Measurements from ENCODE around the gene DQX1.

The DQX1 gene

GRCh38 chr2:74495440-74495839 lies 30.6 kb downstream of the DQX1 start:
- no peaks in the 10 kb centered on the region for H3K4me1 ChIP-seq (ENCODE audit: control insufficient read depth, insufficient read depth, low read length)
- H3K9me3 ChIP-seq (ENCODE audit: control insufficient read depth, insufficient read depth, low read depth, low read length): no peaks in the 10 kb centered on the region
- ChIA-PET CTCF (interaction anchor here (0.6 to 0.9 kb wide), 2 partner anchors 11 to 48 kb away, joined by 3 to 10 read pairs; no protein-coding TSS in a partner anchor), POLR2A (no interaction called here)
- H3K36me3 ChIP-seq (ENCODE audit: control insufficient read depth in 2 of 2, insufficient read depth in 1 of 2, low read length in 2 of 2): peaks cover 0 to 41% of the 10 kb centered on the region in 2 experiments; a peak in 1 of 3 replicates
- H3K4me3 ChIP-seq (ENCODE audit: low read depth, low read length): no peak overlapping the region
- H3K27ac ChIP-seq (ENCODE audit: extremely low read depth, low read depth, low read length): no peak overlapping the region
- no peak for TF ChIP-seq KLF9 (tag by site-specific recombination; IDR thresholded peaks at IDR 0.05; ENCODE audit: low read depth)

GRCh38 chr2:74493546-74493945 lies 32.5 kb downstream of the DQX1 start:
- no peak for TF ChIP-seq ZFP41 (tag by site-specific recombination; IDR thresholded peaks at IDR 0.05; ENCODE audit: borderline replicate concordance)
- TF ChIP-seq ZNF560 (tag by site-specific recombination; IDR thresholded peaks at IDR 0.05; ENCODE audit: borderline replicate concordance): no peak
- TF ChIP-seq ZNF623 (tag by site-specific recombination; IDR thresholded peaks at IDR 0.05): no peak
- TF ChIP-seq ZNF335 (tag by site-specific recombination; conservative IDR thresholded peaks at IDR 0.05): no peak
- TF ChIP-seq ZNF146 (tag by site-specific recombination; IDR thresholded peaks at IDR 0.05): no peak
- TF ChIP-seq ZNF398 (tag by site-specific recombination; IDR thresholded peaks at IDR 0.05): no peak
- TF ChIP-seq ZNF155 (tag by site-specific recombination; IDR thresholded peaks at IDR 0.05): no peak
- no peak for TF ChIP-seq ZNF184 (tag by site-specific recombination; IDR thresholded peaks at IDR 0.05)
- TF ChIP-seq ZNF707 (tag by site-specific recombination; IDR thresholded peaks at IDR 0.05): no peak
- no peak for TF ChIP-seq ZNF148 (tag by site-specific recombination; IDR thresholded peaks at IDR 0.05; ENCODE audit: borderline replicate concordance)
- no peak for TF ChIP-seq ZNF747 (tag by site-specific recombination; IDR thresholded peaks at IDR 0.05)
- TF ChIP-seq HOXA7 (CRISPR knock-in tag; IDR thresholded peaks at IDR 0.05; ENCODE audit: borderline replicate concordance): no peak
- TF ChIP-seq ZNF214 (tag by site-specific recombination; IDR thresholded peaks at IDR 0.05; ENCODE audit: borderline replicate concordance): no peak
- TF ChIP-seq ZNF114 (tag by site-specific recombination; IDR thresholded peaks at IDR 0.05): no peak
- H3K9me3 ChIP-seq (ENCODE audit: control insufficient read depth, insufficient read depth, low read depth, low read length): no peaks in the 10 kb centered on the region
- no peak overlapping the region for H3K4me3 ChIP-seq (ENCODE audit: low read depth, low read length)
- no peak overlapping the region for H3K27ac ChIP-seq (ENCODE audit: extremely low read depth, low read depth, low read length)
- H3K36me3 ChIP-seq (ENCODE audit: control insufficient read depth in 2 of 2, insufficient read depth in 1 of 2, low read length in 2 of 2): peaks cover 0 to 55% of the 10 kb centered on the region in 2 experiments; a peak in 2 of 3 replicates
- ChIA-PET CTCF (interaction anchor here (0.7 to 2.7 kb wide), 3 partner anchors 13 to 246 kb away, joined by 3 to 16 read pairs (median 3); no protein-coding TSS in a partner anchor), POLR2A (interaction anchor here (1.3 kb wide), 1 partner anchor 13 kb away, joined by 5 read pairs; the partner anchor contains the start of gene PCGF1)
- H3K4me1 ChIP-seq (ENCODE audit: control insufficient read depth, insufficient read depth, low read length): no peaks in the 10 kb centered on the region

GRCh38 chr2:74491648-74492544 lies 34.1 kb downstream of the DQX1 start:
- H3K4me1 ChIP-seq (ENCODE audit: control insufficient read depth, insufficient read depth, low read length): no peaks in the 10 kb centered on the region
- ChIA-PET POLR2A (no interaction called here), CTCF (interaction anchor here (0.7 to 2.7 kb wide), 3 partner anchors 10 to 95 kb away, joined by 3 to 16 read pairs (median 3); no protein-coding TSS in a partner anchor)
- H3K27ac ChIP-seq (ENCODE audit: extremely low read depth, low read depth, low read length): no peak overlapping the region
- peaks cover 2 to 62% of the 10 kb centered on the region in 2 experiments; a peak in 2 of 3 replicates for H3K36me3 ChIP-seq (ENCODE audit: control insufficient read depth in 2 of 2, insufficient read depth in 1 of 2, low read length in 2 of 2)
- H3K4me3 ChIP-seq (ENCODE audit: low read depth, low read length): no peak overlapping the region
- no peaks in the 10 kb centered on the region for H3K9me3 ChIP-seq (ENCODE audit: control insufficient read depth, insufficient read depth, low read depth, low read length)
- TF ChIP-seq KLF16 (tag by site-specific recombination; IDR thresholded peaks at IDR 0.05): no peak
- no peak for TF ChIP-seq MEIS1 (CRISPR knock-in tag; IDR thresholded peaks at IDR 0.05; ENCODE audit: borderline replicate concordance)
- TF ChIP-seq ZNF600 (tag by site-specific recombination; IDR thresholded peaks at IDR 0.05): no peak
- TF ChIP-seq ZNF214 (tag by site-specific recombination; IDR thresholded peaks at IDR 0.05; ENCODE audit: borderline replicate concordance): no peak
- TF ChIP-seq ZNF501 (tag by site-specific recombination; IDR thresholded peaks at IDR 0.05): no peak
- no peak for TF ChIP-seq ZNF311 (tag by site-specific recombination; IDR thresholded peaks at IDR 0.05; ENCODE audit: borderline replicate concordance)
- no peak for TF ChIP-seq KLF17 (tag by site-specific recombination; IDR thresholded peaks at IDR 0.05)
- TF ChIP-seq ZNF549 (tag by site-specific recombination; IDR thresholded peaks at IDR 0.05): no peak
- no peak for TF ChIP-seq AEBP2 (tag by site-specific recombination; IDR thresholded peaks at IDR 0.05; ENCODE audit: borderline replicate concordance)
- no peak for TF ChIP-seq ZBTB1 (tag by site-specific recombination; IDR thresholded peaks at IDR 0.05)
